ENCODE measurements around the gene PCMT1. TPM values are rescaled to one million over a fixed set of nuclear protein-coding genes. Genes with fewer than 3 reads are reported as not detected.

Gene PCMT1
- total and polyA plus RNA-seq, 2 of the 8 experiments (the other 6 are each of a cell fraction or from before 2014, with no cell fraction given), result 84.3 to 91.3 TPM

- TF ChIP-seq, protein P1, sequence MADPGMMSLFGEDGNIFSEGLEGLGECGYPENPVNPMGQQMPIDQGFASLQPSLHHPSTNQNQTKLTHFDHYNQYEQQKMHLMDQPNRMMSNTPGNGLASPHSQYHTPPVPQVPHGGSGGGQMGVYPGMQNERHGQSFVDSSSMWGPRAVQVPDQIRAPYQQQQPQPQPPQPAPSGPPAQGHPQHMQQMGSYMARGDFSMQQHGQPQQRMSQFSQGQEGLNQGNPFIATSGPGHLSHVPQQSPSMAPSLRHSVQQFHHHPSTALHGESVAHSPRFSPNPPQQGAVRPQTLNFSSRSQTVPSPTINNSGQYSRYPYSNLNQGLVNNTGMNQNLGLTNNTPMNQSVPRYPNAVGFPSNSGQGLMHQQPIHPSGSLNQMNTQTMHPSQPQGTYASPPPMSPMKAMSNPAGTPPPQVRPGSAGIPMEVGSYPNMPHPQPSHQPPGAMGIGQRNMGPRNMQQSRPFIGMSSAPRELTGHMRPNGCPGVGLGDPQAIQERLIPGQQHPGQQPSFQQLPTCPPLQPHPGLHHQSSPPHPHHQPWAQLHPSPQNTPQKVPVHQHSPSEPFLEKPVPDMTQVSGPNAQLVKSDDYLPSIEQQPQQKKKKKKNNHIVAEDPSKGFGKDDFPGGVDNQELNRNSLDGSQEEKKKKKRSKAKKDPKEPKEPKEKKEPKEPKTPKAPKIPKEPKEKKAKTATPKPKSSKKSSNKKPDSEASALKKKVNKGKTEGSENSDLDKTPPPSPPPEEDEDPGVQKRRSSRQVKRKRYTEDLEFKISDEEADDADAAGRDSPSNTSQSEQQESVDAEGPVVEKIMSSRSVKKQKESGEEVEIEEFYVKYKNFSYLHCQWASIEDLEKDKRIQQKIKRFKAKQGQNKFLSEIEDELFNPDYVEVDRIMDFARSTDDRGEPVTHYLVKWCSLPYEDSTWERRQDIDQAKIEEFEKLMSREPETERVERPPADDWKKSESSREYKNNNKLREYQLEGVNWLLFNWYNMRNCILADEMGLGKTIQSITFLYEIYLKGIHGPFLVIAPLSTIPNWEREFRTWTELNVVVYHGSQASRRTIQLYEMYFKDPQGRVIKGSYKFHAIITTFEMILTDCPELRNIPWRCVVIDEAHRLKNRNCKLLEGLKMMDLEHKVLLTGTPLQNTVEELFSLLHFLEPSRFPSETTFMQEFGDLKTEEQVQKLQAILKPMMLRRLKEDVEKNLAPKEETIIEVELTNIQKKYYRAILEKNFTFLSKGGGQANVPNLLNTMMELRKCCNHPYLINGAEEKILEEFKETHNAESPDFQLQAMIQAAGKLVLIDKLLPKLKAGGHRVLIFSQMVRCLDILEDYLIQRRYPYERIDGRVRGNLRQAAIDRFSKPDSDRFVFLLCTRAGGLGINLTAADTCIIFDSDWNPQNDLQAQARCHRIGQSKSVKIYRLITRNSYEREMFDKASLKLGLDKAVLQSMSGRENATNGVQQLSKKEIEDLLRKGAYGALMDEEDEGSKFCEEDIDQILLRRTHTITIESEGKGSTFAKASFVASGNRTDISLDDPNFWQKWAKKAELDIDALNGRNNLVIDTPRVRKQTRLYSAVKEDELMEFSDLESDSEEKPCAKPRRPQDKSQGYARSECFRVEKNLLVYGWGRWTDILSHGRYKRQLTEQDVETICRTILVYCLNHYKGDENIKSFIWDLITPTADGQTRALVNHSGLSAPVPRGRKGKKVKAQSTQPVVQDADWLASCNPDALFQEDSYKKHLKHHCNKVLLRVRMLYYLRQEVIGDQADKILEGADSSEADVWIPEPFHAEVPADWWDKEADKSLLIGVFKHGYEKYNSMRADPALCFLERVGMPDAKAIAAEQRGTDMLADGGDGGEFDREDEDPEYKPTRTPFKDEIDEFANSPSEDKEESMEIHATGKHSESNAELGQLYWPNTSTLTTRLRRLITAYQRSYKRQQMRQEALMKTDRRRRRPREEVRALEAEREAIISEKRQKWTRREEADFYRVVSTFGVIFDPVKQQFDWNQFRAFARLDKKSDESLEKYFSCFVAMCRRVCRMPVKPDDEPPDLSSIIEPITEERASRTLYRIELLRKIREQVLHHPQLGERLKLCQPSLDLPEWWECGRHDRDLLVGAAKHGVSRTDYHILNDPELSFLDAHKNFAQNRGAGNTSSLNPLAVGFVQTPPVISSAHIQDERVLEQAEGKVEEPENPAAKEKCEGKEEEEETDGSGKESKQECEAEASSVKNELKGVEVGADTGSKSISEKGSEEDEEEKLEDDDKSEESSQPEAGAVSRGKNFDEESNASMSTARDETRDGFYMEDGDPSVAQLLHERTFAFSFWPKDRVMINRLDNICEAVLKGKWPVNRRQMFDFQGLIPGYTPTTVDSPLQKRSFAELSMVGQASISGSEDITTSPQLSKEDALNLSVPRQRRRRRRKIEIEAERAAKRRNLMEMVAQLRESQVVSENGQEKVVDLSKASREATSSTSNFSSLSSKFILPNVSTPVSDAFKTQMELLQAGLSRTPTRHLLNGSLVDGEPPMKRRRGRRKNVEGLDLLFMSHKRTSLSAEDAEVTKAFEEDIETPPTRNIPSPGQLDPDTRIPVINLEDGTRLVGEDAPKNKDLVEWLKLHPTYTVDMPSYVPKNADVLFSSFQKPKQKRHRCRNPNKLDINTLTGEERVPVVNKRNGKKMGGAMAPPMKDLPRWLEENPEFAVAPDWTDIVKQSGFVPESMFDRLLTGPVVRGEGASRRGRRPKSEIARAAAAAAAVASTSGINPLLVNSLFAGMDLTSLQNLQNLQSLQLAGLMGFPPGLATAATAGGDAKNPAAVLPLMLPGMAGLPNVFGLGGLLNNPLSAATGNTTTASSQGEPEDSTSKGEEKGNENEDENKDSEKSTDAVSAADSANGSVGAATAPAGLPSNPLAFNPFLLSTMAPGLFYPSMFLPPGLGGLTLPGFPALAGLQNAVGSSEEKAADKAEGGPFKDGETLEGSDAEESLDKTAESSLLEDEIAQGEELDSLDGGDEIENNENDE (IDR thresholded peaks at IDR 0.05; ENCODE audit: insufficient replicate concordance, low read length), result no peak
- TF ChIP-seq POLR2AphosphoS5 (IDR thresholded peaks at IDR 0.05; ENCODE audit: low read depth, low read length), result no peak
- TF ChIP-seq NRF1 (IDR thresholded peaks at IDR 0.05; ENCODE audit: low read depth, low read length), result no peak
- TF ChIP-seq CHD1 (IDR thresholded peaks at IDR 0.05; ENCODE audit: low read depth, low read length), result no peak
- TF ChIP-seq EGR1 (IDR thresholded peaks at IDR 0.05; ENCODE audit: borderline replicate concordance, low read depth, low read length), result no peak
- no peak for TF ChIP-seq EZH2 (IDR thresholded peaks at IDR 0.05; ENCODE audit: low read depth, low read length, severe bottlenecking)
- TF ChIP-seq RNF2 (IDR thresholded peaks at IDR 0.05; ENCODE audit: borderline replicate concordance, low read depth, low read length, missing control alignments, poor library complexity, severe bottlenecking), result no peak
- no peak for TF ChIP-seq SP1 (IDR thresholded peaks at IDR 0.05; ENCODE audit: low read depth, low read length)
- TF ChIP-seq YY1 (IDR thresholded peaks at IDR 0.05; ENCODE audit: low read depth, low read length), result no peak
- no peak for TF ChIP-seq TBP (IDR thresholded peaks at IDR 0.05; ENCODE audit: low read depth, low read length)
Observed at GRCh38 chr6:149751239-149751638, 1.7 kb downstream of the PCMT1 start (continued).

Measured in H1 (cell line).